ENCODE data around the gene FBLN7. TPM values are rescaled to one million over a fixed set of nuclear protein-coding genes. Genes with fewer than 3 reads are reported as not detected.

Gene FBLN7
- total RNA-seq, 3 donors from 2014 or later (not counting 1 experiment from before 2014, with no cell fraction given), result 0.25 to 0.48 TPM; not detected in 1

DNA sequence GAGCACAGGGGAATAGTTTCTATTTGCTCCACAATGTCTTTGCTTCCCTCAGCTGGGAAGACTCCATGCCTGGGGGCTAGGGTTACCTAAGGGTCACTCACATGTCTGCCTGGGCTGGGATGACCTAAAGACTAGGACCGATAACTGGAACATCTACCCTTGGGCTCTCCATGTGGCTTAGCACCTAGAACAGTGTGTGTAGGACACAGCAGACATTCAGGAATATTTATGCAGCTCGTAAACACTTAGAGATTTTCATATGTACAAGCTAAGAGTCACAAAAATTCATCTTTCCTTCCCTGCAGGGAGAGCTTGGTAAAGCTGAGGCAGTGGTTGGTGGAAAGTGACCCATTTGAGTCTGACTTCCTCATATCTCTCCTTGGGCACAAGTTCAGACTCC lies 55.8 kb downstream of the FBLN7 start:
- no peaks in the 10 kb centered on the region for H3K4me1 Mint-ChIP-seq

DNA sequence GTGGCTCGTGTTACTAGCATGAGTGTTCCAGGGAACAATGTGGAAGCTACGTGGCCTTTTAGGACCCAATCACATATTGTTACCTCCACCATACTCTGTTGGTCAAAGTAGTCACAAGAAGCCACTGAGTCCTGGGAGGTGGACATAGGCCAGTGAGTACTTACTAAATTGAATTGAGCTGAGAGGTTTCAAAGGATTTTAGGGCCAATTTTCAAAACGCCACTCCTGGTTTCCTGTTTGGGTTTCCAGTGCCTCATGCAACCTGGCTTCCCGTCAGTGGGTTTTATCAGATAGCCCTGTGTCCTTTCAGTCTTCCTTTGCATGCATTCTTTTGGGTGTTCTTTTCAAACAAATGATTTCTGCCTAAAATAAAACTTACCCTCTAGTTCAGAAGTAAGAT lies 56.3 kb downstream of the FBLN7 start:
- Histone ChIP-seq H3K9me3 (ENCODE audit: control insufficient read depth, insufficient read depth, low read length) (no peaks in the 10 kb centered on the region), H3K36me3 (ENCODE audit: control insufficient read depth, insufficient read depth, low read length) (no peaks in the 10 kb centered on the region), H3K27ac (ENCODE audit: low read length) (no peak overlapping the region), H3K27me3 (ENCODE audit: control insufficient read depth, insufficient read depth, low read length) (no peaks in the 10 kb centered on the region), H3K4me3 (ENCODE audit: low read length) (no peak overlapping the region), H3K4me1 (ENCODE audit: control insufficient read depth, insufficient read depth, low read length) (no peaks in the 10 kb centered on the region)
- H3K9me3 Mint-ChIP-seq, result no peaks in the 10 kb centered on the region
- DNase-seq, result peak in 1 of 2 donors; percentile 33
- WGBS (ENCODE audit: insufficient coverage), result 61% methylated on average over 4 of the region's 4 CpGs
- TF ChIP-seq, protein P1, sequence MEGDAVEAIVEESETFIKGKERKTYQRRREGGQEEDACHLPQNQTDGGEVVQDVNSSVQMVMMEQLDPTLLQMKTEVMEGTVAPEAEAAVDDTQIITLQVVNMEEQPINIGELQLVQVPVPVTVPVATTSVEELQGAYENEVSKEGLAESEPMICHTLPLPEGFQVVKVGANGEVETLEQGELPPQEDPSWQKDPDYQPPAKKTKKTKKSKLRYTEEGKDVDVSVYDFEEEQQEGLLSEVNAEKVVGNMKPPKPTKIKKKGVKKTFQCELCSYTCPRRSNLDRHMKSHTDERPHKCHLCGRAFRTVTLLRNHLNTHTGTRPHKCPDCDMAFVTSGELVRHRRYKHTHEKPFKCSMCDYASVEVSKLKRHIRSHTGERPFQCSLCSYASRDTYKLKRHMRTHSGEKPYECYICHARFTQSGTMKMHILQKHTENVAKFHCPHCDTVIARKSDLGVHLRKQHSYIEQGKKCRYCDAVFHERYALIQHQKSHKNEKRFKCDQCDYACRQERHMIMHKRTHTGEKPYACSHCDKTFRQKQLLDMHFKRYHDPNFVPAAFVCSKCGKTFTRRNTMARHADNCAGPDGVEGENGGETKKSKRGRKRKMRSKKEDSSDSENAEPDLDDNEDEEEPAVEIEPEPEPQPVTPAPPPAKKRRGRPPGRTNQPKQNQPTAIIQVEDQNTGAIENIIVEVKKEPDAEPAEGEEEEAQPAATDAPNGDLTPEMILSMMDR (IDR thresholded peaks at IDR 0.05), result no peak
- H3K4me3 Mint-ChIP-seq, result no peak overlapping the region
- H3K27ac Mint-ChIP-seq, result no peak overlapping the region
- intact Hi-C loops (cut with micrococcal nuclease), result no loop called here
- no peaks in the 10 kb centered on the region for H3K36me3 Mint-ChIP-seq
- no peaks in the 10 kb centered on the region for H3K4me1 Mint-ChIP-seq
- H3K27me3 Mint-ChIP-seq (ENCODE audit: low read depth in 2 of 2), result peaks cover 0 to 7% of the 10 kb centered on the region in 2 donors
- no peak for ATAC-seq

More for the DNA sequence above, 55.8 kb downstream of the FBLN7 start:
- H3K27me3 Mint-ChIP-seq (ENCODE audit: low read depth in 2 of 2), result peaks cover 0 to 7% of the 10 kb centered on the region in 2 donors
- Histone ChIP-seq H3K36me3 (ENCODE audit: control insufficient read depth, insufficient read depth, low read length) (no peaks in the 10 kb centered on the region), H3K9me3 (ENCODE audit: control insufficient read depth, insufficient read depth, low read length) (no peaks in the 10 kb centered on the region), H3K4me1 (ENCODE audit: control insufficient read depth, insufficient read depth, low read length) (no peaks in the 10 kb centered on the region), H3K27me3 (ENCODE audit: control insufficient read depth, insufficient read depth, low read length) (no peaks in the 10 kb centered on the region), H3K27ac (ENCODE audit: low read length) (no peak overlapping the region), H3K4me3 (ENCODE audit: low read length) (no peak overlapping the region)
- WGBS (ENCODE audit: insufficient coverage), result 91% methylated on average over 2 of the region's 2 CpGs
- TF ChIP-seq, protein P1 (IDR thresholded peaks at IDR 0.05), result no peak
- no peak overlapping the region for H3K27ac Mint-ChIP-seq
- ATAC-seq (no peak), DNase-seq (no peak)
- intact Hi-C loops (cut with micrococcal nuclease), result no loop called here
- no peaks in the 10 kb centered on the region for H3K36me3 Mint-ChIP-seq
- H3K9me3 Mint-ChIP-seq, result no peaks in the 10 kb centered on the region
- no peak overlapping the region for H3K4me3 Mint-ChIP-seq

DNA sequence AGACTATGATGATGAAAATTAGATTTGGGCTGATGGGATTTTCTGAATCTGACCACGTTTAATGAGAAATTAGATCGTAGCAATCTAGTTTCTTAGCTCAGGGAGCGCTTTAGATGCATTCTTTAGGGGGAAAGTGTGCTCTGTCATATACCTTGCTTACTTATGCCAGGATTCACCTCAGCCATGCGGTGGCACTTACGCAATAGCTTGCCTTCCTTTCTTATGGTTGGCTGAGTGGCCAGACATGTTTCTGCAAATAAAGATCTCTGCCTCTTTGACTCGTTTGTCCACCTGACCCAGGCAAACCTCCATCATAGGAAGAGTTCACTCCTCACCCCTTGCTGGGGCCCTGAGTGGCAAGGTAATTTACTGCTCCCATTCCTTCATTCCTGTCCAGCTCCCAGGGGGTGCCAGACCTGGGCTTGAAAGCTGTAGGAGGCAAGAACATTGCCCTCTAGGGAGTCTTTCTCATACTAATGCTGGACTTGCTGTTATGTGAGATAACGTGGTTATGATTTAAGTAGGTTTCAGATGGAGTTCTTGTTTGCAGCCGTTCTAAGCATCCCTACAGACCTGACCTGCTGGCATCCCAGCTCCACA lies 57.1 kb downstream of the FBLN7 start:
- Histone ChIP-seq H3K27me3 (ENCODE audit: control insufficient read depth, insufficient read depth, low read length) (no peaks in the 10 kb centered on the region), H3K9me3 (ENCODE audit: control insufficient read depth, insufficient read depth, low read length) (no peaks in the 10 kb centered on the region), H3K36me3 (ENCODE audit: control insufficient read depth, insufficient read depth, low read length) (no peaks in the 10 kb centered on the region), H3K4me1 (ENCODE audit: control insufficient read depth, insufficient read depth, low read length) (no peaks in the 10 kb centered on the region), H3K4me3 (ENCODE audit: low read length) (no peak overlapping the region), H3K27ac (ENCODE audit: low read length) (no peak overlapping the region)
- H3K9me3 Mint-ChIP-seq, result no peaks in the 10 kb centered on the region
- H3K4me3 Mint-ChIP-seq, result no peak overlapping the region
- TF ChIP-seq, protein P1 (IDR thresholded peaks at IDR 0.05), result no peak
- H3K4me1 Mint-ChIP-seq, result no peaks in the 10 kb centered on the region
- no peaks in the 10 kb centered on the region for H3K36me3 Mint-ChIP-seq
- peaks cover 0 to 7% of the 10 kb centered on the region in 2 donors for H3K27me3 Mint-ChIP-seq (ENCODE audit: low read depth in 2 of 2)
- intact Hi-C loops (cut with micrococcal nuclease), result no loop called here
- no peak overlapping the region for H3K27ac Mint-ChIP-seq
- ATAC-seq (no peak), DNase-seq (no peak)
- 90% methylated on average over 8 of the region's 8 CpGs for WGBS (ENCODE audit: insufficient coverage)

DNA sequence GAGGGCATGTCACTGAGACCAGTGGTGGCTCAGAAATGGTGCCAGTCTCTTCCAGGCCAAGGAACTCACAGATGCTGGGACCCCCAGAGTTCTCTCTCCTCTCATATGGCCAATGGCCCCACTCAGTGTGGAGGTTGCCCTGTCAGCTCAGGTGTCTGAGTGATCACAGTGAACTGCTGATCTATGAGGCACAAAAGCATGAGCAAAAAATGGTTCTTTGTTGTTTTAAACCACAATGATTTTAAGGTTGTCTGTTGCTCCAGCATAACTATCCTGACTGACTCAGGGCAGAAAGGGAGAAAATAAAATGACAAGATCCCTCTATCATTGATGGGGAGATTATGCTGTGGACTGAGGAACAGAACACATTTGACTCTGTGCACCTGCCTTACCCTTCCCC lies 57.8 kb downstream of the FBLN7 start:
- TF ChIP-seq, protein P1 (IDR thresholded peaks at IDR 0.05), result no peak
- Histone ChIP-seq H3K27me3 (ENCODE audit: control insufficient read depth, insufficient read depth, low read length) (no peaks in the 10 kb centered on the region), H3K4me1 (ENCODE audit: control insufficient read depth, insufficient read depth, low read length) (no peaks in the 10 kb centered on the region), H3K9me3 (ENCODE audit: control insufficient read depth, insufficient read depth, low read length) (no peaks in the 10 kb centered on the region), H3K4me3 (ENCODE audit: low read length) (no peak overlapping the region), H3K36me3 (ENCODE audit: control insufficient read depth, insufficient read depth, low read length) (no peaks in the 10 kb centered on the region), H3K27ac (ENCODE audit: low read length) (no peak overlapping the region)
- no peak overlapping the region for H3K27ac Mint-ChIP-seq
- peaks cover 0 to 7% of the 10 kb centered on the region in 2 donors for H3K27me3 Mint-ChIP-seq (ENCODE audit: low read depth in 2 of 2)
- no peaks in the 10 kb centered on the region for H3K9me3 Mint-ChIP-seq
- intact Hi-C loops (cut with micrococcal nuclease), result no loop called here
- no peak for DNase-seq
- no peaks in the 10 kb centered on the region for H3K4me1 Mint-ChIP-seq
- no peaks in the 10 kb centered on the region for H3K36me3 Mint-ChIP-seq
- H3K4me3 Mint-ChIP-seq, result no peak overlapping the region
- no peak for ATAC-seq
